Spleen (tissue), 7 donors: Measurements from ENCODE around the gene CCDC197.

ENCODE experiments used
- POLR2A ChIP-seq, 3 donors: fragments of 450-650 bp; IDR thresholded peaks; one replicate each; pipeline ENCODE4 v1.5.1; 2017; ENCODE audit warnings: antibody characterized with exemption in 3 of 3, mild to moderate bottlenecking in 1 of 3
- POLR2AphosphoS5 ChIP-seq, 3 donors: sonication (generic); formaldehyde crosslinking; IDR thresholded peaks; one replicate each; pipeline ENCODE4 v1.5.1; 2017; ENCODE audit warnings: antibody characterized with exemption in 3 of 3
- TF ChIP-seq, protein P1 (sequence below), 11 experiments: fragments of 200-600 bp in 7 of 11; fragments of 450-650 bp in 4 of 11; sonication (generic) in 4 of 11; IDR thresholded peaks in 8 of 11; conservative IDR thresholded peaks in 3 of 11; 1 replicate in 7 of 11; 2 replicates in 4 of 11; pipeline versions ENCODE4 v1.4.0 to v1.8.0; 2016 to 2021; ENCODE audit warnings: antibody characterized with exemption in 11 of 11, inconsistent platforms in 4 of 11, mild to moderate bottlenecking in 1 of 11
- donor health status: DM: no; HTN: no; CAD: no; lungs with moderate emphysema.
- donor health status: DM: no; HTN: no; CAD: no.
- donor health status: DM: no; HTN: no; CAD: no.

GRCh38 chr14:94029265-94029664 is 32.2 kb downstream of the CCDC197 start:
- TF ChIP-seq, protein P1, sequence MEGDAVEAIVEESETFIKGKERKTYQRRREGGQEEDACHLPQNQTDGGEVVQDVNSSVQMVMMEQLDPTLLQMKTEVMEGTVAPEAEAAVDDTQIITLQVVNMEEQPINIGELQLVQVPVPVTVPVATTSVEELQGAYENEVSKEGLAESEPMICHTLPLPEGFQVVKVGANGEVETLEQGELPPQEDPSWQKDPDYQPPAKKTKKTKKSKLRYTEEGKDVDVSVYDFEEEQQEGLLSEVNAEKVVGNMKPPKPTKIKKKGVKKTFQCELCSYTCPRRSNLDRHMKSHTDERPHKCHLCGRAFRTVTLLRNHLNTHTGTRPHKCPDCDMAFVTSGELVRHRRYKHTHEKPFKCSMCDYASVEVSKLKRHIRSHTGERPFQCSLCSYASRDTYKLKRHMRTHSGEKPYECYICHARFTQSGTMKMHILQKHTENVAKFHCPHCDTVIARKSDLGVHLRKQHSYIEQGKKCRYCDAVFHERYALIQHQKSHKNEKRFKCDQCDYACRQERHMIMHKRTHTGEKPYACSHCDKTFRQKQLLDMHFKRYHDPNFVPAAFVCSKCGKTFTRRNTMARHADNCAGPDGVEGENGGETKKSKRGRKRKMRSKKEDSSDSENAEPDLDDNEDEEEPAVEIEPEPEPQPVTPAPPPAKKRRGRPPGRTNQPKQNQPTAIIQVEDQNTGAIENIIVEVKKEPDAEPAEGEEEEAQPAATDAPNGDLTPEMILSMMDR (IDR thresholded peaks at IDR 0.05 in 8 of 11, conservative IDR thresholded peaks at IDR 0.05 in 3 of 11), result no peak
- no peak for TF ChIP-seq POLR2A (IDR thresholded peaks at IDR 0.05)
- TF ChIP-seq POLR2AphosphoS5 (IDR thresholded peaks at IDR 0.05), result no peak
